Pancreas (tissue), 10 donors: ENCODE measurements around the gene ZNF222. TPM values are rescaled to one million over a fixed set of nuclear protein-coding genes. Genes with fewer than 3 reads are reported as not detected.
A peak's percentile ranks its signal among the peaks of the same experiment; 100 is the strongest.

Source experiments
- ATAC-seq, 4 donors: fragments of 200-7000 bp; cut with Tn5 transposase; one replicate each; pipeline versions ENCODE4 v1.8.0 to v1.9.1; 2020; ENCODE audit warnings: mild to moderate bottlenecking in 4 of 4, moderate library complexity in 4 of 4
- DNase-seq, 6 donors: peaks; one replicate each; pipeline ENCODE4 v3.0.0-alpha.2; 2020
- FAIRE-seq: peaks from 2 replicates; lab custom pipeline; 2012; peaks lifted over from hg19 to GRCh38; lab: Jason Lieb, UNC
- H3K27ac ChIP-seq, 4 donors: fragments of 200-600 bp; sonication (generic); 1 replicate in 3 of 4; 2 replicates in 1 of 4; pipeline versions ENCODE4 v1.5.0 to v1.8.0; 2020
- H3K27me3 ChIP-seq, 4 donors: fragments of 200-600 bp; one replicate each; pipeline ENCODE4 v1.8.0; 2021
- H3K36me3 ChIP-seq, 3 donors: fragments of 200-600 bp; sonication (generic) in 1 of 3; one replicate each; pipeline versions ENCODE4 v1.5.0 to v1.8.0; 2020 to 2021
- H3K4me1 ChIP-seq, 3 donors: fragments of 200-600 bp; one replicate each; pipeline ENCODE4 v1.8.0; 2021
- H3K4me3 ChIP-seq, 4 donors: fragments of 200-600 bp; sonication (generic) in 2 of 4; one replicate each; pipeline versions ENCODE4 v1.5.0 to v1.8.0; 2020 to 2021
- H3K9me3 ChIP-seq, 4 donors: fragments of 200-600 bp; one replicate each; pipeline ENCODE4 v1.8.0; 2021
- WGBS, 2 donors: extraction: QIAGEN DNeasy Blood & Tissue Kit; methylation state at CpG; one replicate each; pipeline ENCODE4 v1.1.7; 2013; 5-methylcytosine and 5-hydroxymethylcytosine counted together
- intact Hi-C, 3 donors: fragments of 100-400 bp; cut with DNase I; formaldehyde crosslinking; loops; one replicate each; pipeline versions ENCODE4 v1.11.1 to v1.14.2; 2022
- polyA plus RNA-seq, 2 donors: library from polyadenylated mRNA; stranded (reverse); fragments of 200-250 nt; gene quantifications; one replicate each; pipeline ENCODE4 v1.2.3, GENCODE V29; 2013
- total RNA-seq, 6 donors: library from RNA; stranded (reverse); fragmentation: NEBNext Ultra II Directional in 4 of 6; extraction: Animal tissue kit (Norgen Biotek cat#: 25700) in 4 of 6; gene quantifications; one replicate each; pipeline versions ENCODE4 v1.2.1 to v1.2.4, GENCODE V29; 2021 to 2023
- TF ChIP-seq, protein P1 (sequence below), 4 donors: fragments of 200-600 bp; sonication (generic) in 3 of 4; IDR thresholded peaks; one replicate each; pipeline versions ENCODE4 v1.5.0 to v1.8.0; 2021; ENCODE audit warnings: antibody characterized with exemption in 4 of 4
- donor health status: healthy with polysubstance abuse.
- donor health status: DM: no; HTN: no; CAD: no; lungs with moderate emphysema.
- donor health status: DM: no; HTN: no; CAD: no.
- donor health status: control.
- donor health status: control.
- donor health status: Bipolar disorder and iron deficiency.
- donor health status: DM: yes; HTN: yes; CAD: no.
- donor health status: DM: no; HTN: no; CAD: no.
- donor health status: DM: no; HTN: no; CAD: no.
- donor health status: DM: yes; HTN: yes; CAD: no.

Gene ZNF222
- total and polyA plus RNA-seq, 8 donors = 1.2 to 3.6 (median 1.5) TPM

DNA sequence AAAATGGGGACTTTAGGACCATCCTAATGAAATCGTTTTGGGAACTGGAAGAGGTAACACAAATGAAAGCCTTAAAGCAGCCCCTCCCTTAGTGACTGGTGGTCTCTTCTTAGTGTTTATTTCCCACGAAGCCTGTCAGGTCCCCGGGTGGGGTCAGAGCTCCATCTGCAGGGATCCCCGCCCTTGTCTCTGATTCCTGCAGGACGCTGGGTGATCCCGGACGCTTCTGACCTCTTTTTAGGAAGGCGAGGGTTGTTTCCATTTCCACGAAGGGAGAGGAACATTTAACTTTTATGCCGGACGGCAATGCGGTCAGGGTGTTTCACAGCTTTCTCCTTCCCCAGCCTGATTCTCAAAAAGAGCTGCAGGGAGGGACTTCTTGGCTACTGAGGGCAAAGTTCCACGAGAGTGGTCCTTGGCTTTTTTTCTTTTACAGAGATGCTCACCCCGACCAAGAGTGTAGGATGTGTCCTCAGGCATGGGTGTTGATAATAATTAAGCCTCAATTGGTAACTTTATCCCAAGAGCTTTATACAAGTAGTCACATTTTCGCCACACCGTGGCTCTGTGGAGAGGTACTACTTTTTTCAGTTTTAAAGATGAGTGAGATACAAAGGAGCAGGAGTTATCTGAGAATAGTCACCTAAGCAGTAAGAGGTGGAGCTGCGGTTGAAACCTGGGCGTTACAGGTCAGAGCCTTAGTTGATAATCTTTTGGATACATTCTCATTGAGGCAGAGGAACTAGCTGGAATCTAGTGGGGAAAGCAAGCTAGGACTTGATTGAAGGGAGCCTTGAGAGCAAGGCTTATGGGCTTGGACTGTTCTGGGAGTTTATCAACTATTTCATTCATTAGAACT is 47.6 kb downstream of the ZNF222 start:
- Histone ChIP-seq H3K4me3 (peak overlapping the region; percentile 26 to 70 (median 52)), H3K36me3 (no peaks in the 10 kb centered on the region), H3K27me3 (no peaks in the 10 kb centered on the region), H3K4me1 (peaks cover 0 to 3% (median 0%) of the 10 kb centered on the region in 3 donors), H3K27ac (no peak overlapping the region), H3K9me3 (peaks cover 0 to under 1% (median 0%) of the 10 kb centered on the region in 4 donors)
- intact Hi-C loops = no loop called here
- ATAC-seq (peak; percentile 18 to 43 (median 22)), FAIRE-seq (no peak), DNase-seq (no peak)
- 12 to 14% methylated on average over 18 of the region's 18 CpGs for WGBS, 2 donors
- TF ChIP-seq, protein P1, sequence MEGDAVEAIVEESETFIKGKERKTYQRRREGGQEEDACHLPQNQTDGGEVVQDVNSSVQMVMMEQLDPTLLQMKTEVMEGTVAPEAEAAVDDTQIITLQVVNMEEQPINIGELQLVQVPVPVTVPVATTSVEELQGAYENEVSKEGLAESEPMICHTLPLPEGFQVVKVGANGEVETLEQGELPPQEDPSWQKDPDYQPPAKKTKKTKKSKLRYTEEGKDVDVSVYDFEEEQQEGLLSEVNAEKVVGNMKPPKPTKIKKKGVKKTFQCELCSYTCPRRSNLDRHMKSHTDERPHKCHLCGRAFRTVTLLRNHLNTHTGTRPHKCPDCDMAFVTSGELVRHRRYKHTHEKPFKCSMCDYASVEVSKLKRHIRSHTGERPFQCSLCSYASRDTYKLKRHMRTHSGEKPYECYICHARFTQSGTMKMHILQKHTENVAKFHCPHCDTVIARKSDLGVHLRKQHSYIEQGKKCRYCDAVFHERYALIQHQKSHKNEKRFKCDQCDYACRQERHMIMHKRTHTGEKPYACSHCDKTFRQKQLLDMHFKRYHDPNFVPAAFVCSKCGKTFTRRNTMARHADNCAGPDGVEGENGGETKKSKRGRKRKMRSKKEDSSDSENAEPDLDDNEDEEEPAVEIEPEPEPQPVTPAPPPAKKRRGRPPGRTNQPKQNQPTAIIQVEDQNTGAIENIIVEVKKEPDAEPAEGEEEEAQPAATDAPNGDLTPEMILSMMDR (IDR thresholded peaks at IDR 0.05) = no peak

DNA sequence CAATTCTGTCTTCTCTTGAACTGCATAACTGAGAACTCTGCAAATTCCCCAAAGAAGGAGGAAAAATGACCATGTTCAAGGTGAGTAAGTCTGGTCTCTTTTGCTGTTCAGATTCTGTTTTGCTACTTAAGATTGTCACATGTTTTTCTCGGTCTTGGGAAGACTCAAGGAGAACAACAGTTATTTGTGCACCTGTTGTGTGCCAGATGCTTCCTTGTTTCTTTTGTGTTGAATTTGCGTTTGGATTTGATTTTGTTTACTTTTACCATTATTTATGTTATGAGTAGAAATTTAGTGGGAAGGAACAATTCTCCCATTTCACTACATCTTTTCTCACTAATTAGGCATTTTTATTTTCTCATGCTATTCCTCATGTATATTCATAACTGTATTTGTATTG is 51.1 kb downstream of the ZNF222 start:
- Histone ChIP-seq H3K9me3 (no peaks in the 10 kb centered on the region), H3K36me3 (peaks cover 0 to 6% (median 0%) of the 10 kb centered on the region in 3 donors), H3K4me3 (no peak overlapping the region), H3K27me3 (no peaks in the 10 kb centered on the region), H3K27ac (no peak overlapping the region), H3K4me1 (peaks cover 0 to 2% (median 0%) of the 10 kb centered on the region in 3 donors)
- no peak for ATAC-seq
- TF ChIP-seq, protein P1 (IDR thresholded peaks at IDR 0.05) = no peak
- WGBS, 2 donors = 75 to 79% methylated on average over 2 of the region's 2 CpGs
- intact Hi-C loops = no loop called here
- no peak for DNase-seq
- FAIRE-seq = no peak

Other genes starting within 250 kb of the ZNF222 start
- 1 to 10 TPM in 3 of 6 donors, under 1 TPM in 3; 0.43 to 2.6 (median 0.82) TPM for gene KCNN4, start 244.4 kb upstream of the ZNF222 start, total RNA-seq
- gene KCNN4, start 244.4 kb upstream of the ZNF222 start, polyA plus RNA-seq = 1 to 10 TPM; 1.3 to 1.5 TPM
- gene LYPD5, start 222.9 kb upstream of the ZNF222 start, total RNA-seq = 1 to 10 TPM in 1 of 6 donors, under 1 TPM in 5; 0.09 to 1.2 (median 0.24) TPM
- gene LYPD5, start 222.9 kb upstream of the ZNF222 start, polyA plus RNA-seq = under 1 TPM; 0.42 to 0.49 TPM
- 1 to 10 TPM; 3.0 to 7.7 (median 3.9) TPM for gene ZNF283, start 198.1 kb upstream of the ZNF222 start, total RNA-seq
- 1 to 10 TPM; 1.9 to 2.0 TPM for gene ZNF283, start 198.1 kb upstream of the ZNF222 start, polyA plus RNA-seq
- gene ZNF404, start 141.4 kb upstream of the ZNF222 start, total RNA-seq = 1 to 10 TPM in 2 of 6 donors, under 1 TPM in 4; 0.51 to 2.5 (median 0.73) TPM
- 1 to 10 TPM; 4.3 to 5.0 TPM for gene ZNF404, start 141.4 kb upstream of the ZNF222 start, polyA plus RNA-seq
- gene ZNF45, start 90.1 kb upstream of the ZNF222 start, total RNA-seq = 1 to 10 TPM; 2.7 to 8.7 (median 4.4) TPM
- gene ZNF45, start 90.1 kb upstream of the ZNF222 start, polyA plus RNA-seq = 1 to 10 TPM; 2.3 to 5.1 TPM
- 1 to 10 TPM in 5 of 6 donors, under 1 TPM in 1; 0.98 to 3.9 (median 1.5) TPM for gene ZNF221, start 74.2 kb upstream of the ZNF222 start, total RNA-seq
- gene ZNF221, start 74.2 kb upstream of the ZNF222 start, polyA plus RNA-seq = 1 to 10 TPM in 1 of 2 donors, under 1 TPM in 1; 0.65 to 1.3 TPM
- gene ZNF155, start 41.2 kb upstream of the ZNF222 start, total RNA-seq = 1 to 10 TPM; 1.2 to 5.2 (median 2.9) TPM
- 1 to 10 TPM; 2.9 to 7.3 TPM for gene ZNF155, start 41.2 kb upstream of the ZNF222 start, polyA plus RNA-seq
- 1 to 10 TPM in 5 of 6 donors, under 1 TPM in 1; 0.79 to 2.9 (median 2.0) TPM for gene ZNF230, start 22.4 kb upstream of the ZNF222 start, total RNA-seq
- gene ZNF230, start 22.4 kb upstream of the ZNF222 start, polyA plus RNA-seq = 1 to 10 TPM in 1 of 2 donors, under 1 TPM in 1; 0.84 to 1.9 TPM
- gene ZNF223, start 26.7 kb downstream of the ZNF222 start, total RNA-seq = 1 to 10 TPM in 5 of 6 donors, under 1 TPM in 1; 0.95 to 4.7 (median 1.7) TPM
- gene ZNF223, start 26.7 kb downstream of the ZNF222 start, polyA plus RNA-seq = 1 to 10 TPM; 2.5 to 4.4 TPM
- gene ZNF284, start 46.8 kb downstream of the ZNF222 start, total RNA-seq = 1 to 10 TPM in 1 of 6 donors, under 1 TPM in 5; 0.42 to 1.9 (median 0.85) TPM
- under 1 TPM; 0.53 to 0.92 TPM for gene ZNF284, start 46.8 kb downstream of the ZNF222 start, polyA plus RNA-seq
- 10 to 100 TPM in 4 of 6 donors, 1 to 10 TPM in 2; 5.4 to 16.4 (median 10.2) TPM for gene ZNF224, start 69.0 kb downstream of the ZNF222 start, total RNA-seq
- 10 to 100 TPM; 11.9 to 22.6 TPM for gene ZNF224, start 69.0 kb downstream of the ZNF222 start, polyA plus RNA-seq
- 1 to 10 TPM; 1.5 to 3.9 (median 1.8) TPM for gene ZNF225, start 88.0 kb downstream of the ZNF222 start, total RNA-seq
- 1 to 10 TPM; 1.0 to 1.8 TPM for gene ZNF225, start 88.0 kb downstream of the ZNF222 start, polyA plus RNA-seq
- 1 to 10 TPM; 2.0 to 7.2 (median 4.1) TPM for gene ZNF234, start 116.2 kb downstream of the ZNF222 start, total RNA-seq
- gene ZNF234, start 116.2 kb downstream of the ZNF222 start, polyA plus RNA-seq = 1 to 10 TPM; 2.2 to 2.9 TPM
- gene ZNF226, start 139.7 kb downstream of the ZNF222 start, total RNA-seq = 10 to 100 TPM in 1 of 6 donors, 1 to 10 TPM in 5; 4.8 to 11.7 (median 6.2) TPM
- gene ZNF226, start 139.7 kb downstream of the ZNF222 start, polyA plus RNA-seq = 10 to 100 TPM in 1 of 2 donors, 1 to 10 TPM in 1; 5.7 to 12.8 TPM
- 1 to 10 TPM; 6.3 to 9.7 (median 8.6) TPM for gene ZNF227, start 187.2 kb downstream of the ZNF222 start, total RNA-seq
- 1 to 10 TPM; 2.9 to 4.2 TPM for gene ZNF227, start 187.2 kb downstream of the ZNF222 start, polyA plus RNA-seq
- gene ZNF233, start 234.5 kb downstream of the ZNF222 start, total RNA-seq = under 1 TPM; 0.20 to 0.75 (median 0.30) TPM
- gene ZNF233, start 234.5 kb downstream of the ZNF222 start, polyA plus RNA-seq = under 1 TPM; 0.30 to 0.49 TPM